ENCODE results near the gene SEMA5A. TPM values are rescaled to one million over a fixed set of nuclear protein-coding genes. Genes with fewer than 3 reads are reported as not detected.
A peak's percentile ranks its signal among the peaks of the same experiment; 100 is the strongest.

SEMA5A gene
- total RNA-seq, 1 experiment from 2014 or later, result 2.7 TPM

DNA sequence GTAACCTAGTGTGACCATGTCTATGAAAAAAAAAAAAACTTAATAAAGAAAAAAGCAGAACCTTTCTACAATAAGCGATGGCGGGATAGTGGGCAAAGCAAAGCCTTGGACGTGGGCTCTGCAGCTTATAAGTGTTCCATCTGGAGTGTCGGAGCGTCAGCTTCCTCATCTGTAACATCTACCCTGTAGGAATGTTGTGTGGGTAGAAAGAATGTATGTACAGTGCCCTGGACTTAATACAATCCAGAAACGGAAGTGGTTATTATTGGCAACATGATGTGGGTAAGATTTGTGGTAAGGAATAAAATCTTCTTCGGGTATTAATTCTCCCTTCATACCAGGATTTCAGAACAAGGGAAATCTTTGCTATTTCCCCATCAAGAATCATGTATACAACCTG is 66.5 kb downstream of the SEMA5A start:
- DNase-seq (ENCODE audit: low read depth), result peak; percentile 71

DNA sequence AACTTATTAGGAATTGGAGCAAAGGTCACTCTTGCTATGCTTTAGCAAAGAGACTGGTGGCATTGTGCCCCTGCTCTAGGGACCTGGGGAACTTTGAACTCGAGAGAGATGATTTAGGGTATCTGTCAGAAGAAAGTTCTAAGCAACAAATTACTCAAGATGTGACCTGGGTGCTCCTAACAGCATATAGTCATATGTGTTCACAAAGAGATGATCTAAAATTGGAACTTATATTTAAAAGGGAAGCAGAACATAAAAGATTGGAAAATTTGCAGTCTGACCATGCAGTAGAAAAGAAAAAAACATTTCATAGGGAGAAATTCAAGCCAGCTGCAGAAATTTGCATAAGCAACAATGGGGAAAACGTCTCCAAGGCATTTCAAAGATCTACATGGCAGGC is 68.3 kb downstream of the SEMA5A start:
- no peak for DNase-seq (ENCODE audit: low read depth)

GRCh38 chr5:9474219-9475002 is 71.5 kb downstream of the SEMA5A start:
- DNase-seq (ENCODE audit: low read depth), result no peak

DNA sequence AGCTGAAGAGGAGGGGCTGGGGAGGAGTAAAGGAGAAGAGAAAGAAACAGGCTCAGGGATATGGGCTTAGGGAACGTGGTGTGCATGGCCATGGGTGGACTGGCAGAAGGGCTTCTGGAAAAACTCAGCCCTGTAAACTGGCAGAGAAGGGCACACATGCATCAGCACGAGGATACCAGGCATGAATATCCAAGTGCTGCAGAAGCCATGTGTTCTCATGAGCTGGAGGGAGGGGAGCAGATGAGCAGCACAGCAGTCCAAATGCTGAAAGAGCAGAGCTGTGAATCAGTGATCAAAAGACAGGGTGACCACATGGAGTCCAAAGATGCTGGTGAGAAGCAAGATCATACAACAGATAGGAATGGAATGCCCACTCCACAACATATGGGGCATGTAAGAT is 72.3 kb downstream of the SEMA5A start:
- DNase-seq (ENCODE audit: low read depth), result no peak

- DNase-seq (ENCODE audit: low read depth), result no peak
These were observed 75.5 kb downstream of the SEMA5A start for GRCh38 chr5:9470410-9470809.

DNA sequence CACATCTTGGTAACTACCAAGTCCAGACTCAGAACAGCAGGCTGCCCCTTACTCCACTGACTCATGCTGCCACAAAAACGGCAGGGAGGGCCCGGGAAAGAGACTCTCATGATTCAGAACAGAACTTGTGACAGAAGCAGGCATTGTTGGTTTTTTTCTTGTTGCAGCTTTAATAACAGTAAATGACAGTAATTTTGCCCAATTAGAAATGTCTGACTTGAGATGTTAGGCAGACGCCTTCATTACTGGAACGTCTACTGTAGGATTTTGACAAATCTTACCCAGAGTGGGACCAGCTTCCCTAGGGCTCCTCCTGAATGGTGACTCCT is 77.9 kb downstream of the SEMA5A start:
- peak; percentile 98 for DNase-seq (ENCODE audit: low read depth)

DNA sequence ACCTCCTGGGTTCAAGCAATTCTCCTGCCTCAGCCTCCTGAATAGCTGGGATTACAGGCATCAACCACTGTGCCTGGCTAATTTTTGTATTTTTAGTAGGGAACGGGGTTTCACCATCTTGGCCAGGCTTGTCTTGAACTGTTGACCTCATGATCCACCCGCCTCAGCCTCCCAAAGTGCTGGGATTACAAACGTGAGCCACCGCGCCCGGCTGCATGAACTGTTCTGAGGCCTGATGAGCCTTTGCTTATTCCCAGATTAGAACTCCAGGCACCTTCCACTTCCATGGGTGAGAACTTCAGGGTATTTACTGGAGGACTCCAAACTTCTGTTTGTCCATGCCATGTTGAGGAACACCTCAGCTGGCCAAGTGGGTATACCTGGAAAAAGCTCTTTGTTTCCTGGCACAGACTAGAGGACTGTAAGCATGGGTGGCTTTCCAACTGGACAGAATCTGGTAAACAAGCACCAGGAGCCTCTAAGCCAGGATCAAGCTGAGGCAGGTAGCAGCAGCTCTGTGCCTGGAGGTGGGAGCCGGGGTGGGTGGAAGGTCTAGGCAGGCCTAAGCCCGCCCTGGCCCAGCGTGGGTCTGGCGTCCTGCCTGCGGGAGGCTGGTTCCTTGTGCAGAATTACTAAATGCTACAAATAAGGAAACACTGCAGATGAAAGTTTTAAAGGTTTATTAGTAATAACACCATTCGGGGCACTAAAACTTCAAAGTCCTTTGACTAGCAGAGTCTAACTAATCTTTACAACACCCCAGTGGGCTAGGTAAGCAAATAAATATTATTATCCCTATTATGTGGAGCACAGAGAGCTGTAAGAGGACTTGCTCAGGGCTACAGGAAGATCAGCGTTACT is 78.4 kb downstream of the SEMA5A start:
- no peak for DNase-seq (ENCODE audit: low read depth)

- no peak for DNase-seq (ENCODE audit: low read depth)
These were observed 79.2 kb downstream of the SEMA5A start for GRCh38 chr5:9466697-9467096.

GRCh38 chr5:9464478-9464877 is 81.4 kb downstream of the SEMA5A start:
- no peak for DNase-seq (ENCODE audit: low read depth)

DNA sequence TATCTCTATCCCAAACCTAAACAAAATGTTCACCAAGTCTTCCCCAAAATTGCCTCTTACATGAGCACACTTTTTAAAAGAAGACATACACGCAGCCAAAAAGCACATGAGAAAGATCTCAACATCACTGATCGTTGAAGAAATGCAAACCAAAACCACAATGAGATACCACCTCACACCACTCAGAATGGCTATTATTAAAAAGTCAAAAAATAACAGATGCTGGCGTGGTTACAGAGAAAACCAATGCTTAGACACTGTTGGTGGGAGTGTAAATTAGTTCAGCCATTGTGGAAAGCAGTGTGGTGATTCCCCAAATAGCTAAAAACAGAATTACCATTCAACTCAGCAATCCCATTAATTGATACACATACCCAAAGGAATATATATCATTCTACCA is 83.8 kb downstream of the SEMA5A start:
- DNase-seq (ENCODE audit: low read depth), result no peak

DNA sequence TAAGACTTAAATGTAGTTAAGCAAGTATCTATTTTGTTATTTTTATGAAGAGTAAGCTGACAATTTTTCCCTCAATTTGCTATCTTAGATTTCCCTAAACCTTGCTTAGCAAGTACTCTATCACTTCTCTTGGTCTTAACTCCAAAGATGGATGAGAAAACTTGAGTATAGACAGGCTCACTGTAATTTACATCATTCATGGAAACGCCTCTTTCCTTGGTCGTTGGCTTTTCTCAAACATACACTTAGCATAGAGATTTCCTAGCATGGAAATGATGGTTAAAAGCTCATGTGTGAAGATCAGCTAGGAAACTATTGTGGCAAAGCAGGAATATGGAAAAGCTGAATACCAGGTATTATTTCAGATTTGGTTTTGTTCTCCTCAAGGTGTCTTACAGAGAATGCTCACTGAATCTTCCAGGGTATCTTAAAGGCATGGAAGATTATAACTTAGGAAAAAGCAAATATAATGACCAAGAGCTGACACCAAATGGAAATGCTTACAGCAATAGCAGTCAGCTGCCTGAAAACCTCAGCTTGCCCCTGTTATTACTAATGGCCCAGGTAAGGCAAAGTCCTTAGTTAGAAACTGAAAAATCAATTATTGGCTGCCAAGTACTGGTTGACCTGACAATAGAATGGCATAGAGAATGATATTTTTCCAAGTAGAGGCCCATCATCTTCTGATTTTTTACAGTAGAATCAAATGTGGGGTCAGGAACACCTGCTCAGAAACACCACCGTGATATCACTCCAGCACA is 84.8 kb downstream of the SEMA5A start:
- no peak for DNase-seq (ENCODE audit: low read depth)

GRCh38 chr5:9456435-9457042 is 89.3 kb downstream of the SEMA5A start:
- DNase-seq (ENCODE audit: low read depth), result peak; percentile 74

DNA sequence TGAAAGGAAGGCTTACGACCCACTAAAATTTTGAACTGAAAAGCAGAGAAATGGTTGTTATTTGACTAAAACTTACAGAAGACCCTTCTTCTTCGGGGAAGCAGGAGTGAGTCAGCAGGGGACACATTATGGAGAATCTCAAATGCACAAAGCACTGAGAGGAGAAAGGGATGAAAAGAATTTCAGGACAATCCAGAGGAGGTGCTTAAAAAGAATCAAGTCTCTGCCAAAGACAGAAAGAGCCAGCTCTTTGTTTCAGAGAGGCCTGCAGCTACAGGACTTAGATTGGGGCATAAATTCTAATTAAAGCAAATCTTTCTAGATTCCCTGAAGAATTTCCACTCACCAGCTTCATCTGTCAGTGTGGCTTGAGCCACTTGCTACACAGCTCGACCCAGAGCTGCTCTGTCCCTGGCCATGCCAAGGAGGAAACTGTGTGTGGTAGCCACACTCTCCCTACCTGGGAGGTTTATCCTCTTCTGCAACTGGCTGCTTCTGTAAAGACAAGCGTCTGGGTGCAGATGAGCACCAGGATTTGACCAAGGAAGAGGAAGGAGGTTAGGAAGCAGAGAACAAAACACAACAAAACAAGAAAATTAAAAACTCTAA is 89.9 kb downstream of the SEMA5A start:
- DNase-seq (ENCODE audit: low read depth), result no peak

DNA sequence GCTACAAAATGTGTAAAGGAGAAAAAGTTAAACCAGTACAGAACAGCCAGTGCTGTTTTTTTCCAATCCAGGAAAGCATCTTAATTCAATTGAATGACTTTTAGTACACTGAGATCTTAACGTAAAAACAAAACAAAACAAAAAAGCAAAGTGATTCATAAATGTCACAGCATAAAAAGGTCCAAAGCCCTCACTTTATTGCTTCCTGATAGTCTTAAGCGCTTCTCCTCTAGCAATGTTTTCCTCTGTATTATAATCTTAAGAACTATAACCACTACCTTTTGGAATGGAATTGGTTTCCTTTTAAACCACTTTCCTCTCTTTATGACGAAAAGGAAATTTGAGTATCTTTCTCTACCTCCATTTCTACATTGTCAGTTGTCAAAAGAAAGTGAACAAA is 91.4 kb downstream of the SEMA5A start:
- no peak for DNase-seq (ENCODE audit: low read depth)

GRCh38 chr5:9454012-9454481 is 91.8 kb downstream of the SEMA5A start:
- peak; percentile 44 for DNase-seq (ENCODE audit: low read depth)

DNA sequence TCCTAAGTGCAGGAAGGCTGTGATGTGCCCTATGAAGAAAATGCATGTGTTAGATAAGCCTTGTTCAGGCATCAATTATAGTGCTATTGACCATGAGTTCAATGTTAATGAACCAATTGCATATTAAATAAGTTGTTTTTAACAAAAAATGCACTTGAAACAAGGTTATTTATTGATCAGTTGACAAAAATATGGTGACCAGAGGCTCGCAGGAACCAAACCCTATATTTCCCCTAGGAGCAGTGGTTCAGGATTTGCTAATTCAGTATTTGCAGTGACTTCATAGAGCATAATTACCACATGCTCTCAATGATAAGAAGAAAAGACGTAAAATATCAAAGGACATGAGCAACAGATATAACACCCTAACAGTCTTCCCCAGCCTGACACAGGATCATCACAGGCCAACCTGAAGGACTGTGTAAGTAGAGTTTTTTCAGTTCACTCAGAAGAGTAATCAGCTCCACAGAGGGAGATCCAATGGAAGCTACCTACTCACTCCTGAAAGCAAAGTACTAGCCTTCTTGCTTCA is 92.3 kb downstream of the SEMA5A start:
- no peak for DNase-seq (ENCODE audit: low read depth)

GRCh38 chr5:9452181-9452580 is 93.7 kb downstream of the SEMA5A start:
- DNase-seq (ENCODE audit: low read depth), result no peak

DNA sequence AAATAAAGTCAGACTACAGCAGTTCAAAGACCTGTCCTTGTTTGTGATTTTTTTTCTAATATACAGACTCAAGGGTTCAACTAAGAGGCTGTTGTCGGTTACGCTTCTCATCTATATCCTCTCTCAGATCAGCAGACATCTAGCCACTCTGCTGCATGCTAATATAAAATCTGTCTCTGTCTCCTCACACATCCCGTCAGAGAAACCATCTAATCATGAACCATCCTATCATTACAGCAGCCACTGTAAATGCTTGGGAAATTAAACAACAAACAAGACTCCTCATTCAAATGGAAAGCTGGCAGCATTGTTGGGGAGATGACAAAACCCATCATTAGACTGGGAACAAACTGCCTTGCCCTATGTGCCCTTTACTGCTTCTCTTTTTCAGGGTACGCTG is 94.8 kb downstream of the SEMA5A start:
- no peak for DNase-seq (ENCODE audit: low read depth)

DNA sequence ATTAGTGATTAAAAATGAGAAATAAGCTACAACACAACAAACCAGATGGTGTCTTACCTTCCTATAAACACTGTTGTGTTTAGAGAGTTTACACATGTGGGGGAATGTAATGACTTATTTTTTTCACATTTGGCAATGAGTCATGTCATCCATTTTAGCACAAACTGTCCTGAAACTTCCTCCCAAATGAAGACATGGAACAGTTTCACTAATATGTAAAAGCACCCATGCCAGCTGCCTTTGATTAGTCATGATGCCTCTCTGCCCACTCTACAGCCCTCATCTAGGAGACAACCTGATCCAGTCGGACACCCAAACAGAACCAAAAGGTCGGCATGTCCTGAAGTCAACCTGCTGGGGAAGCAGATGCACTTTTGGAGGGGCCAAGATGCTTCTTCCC is 98.2 kb downstream of the SEMA5A start:
- peak; percentile 38 for DNase-seq (ENCODE audit: low read depth)

GRCh38 chr5:9445826-9446388 is 100.0 kb downstream of the SEMA5A start:
- DNase-seq (ENCODE audit: low read depth), result no peak

Measured in HT1080 (cell line).